HG03196 (cell line): Measurements from ENCODE around the gene CMTM5.
"Not testable (repeated sequence)": the region's sequence is repeated elsewhere in the genome, so short reads cannot be mapped to it uniquely, and the experiment has no call there.

Source experiments
- ATAC-seq: cut with Tn5 transposase; IDR thresholded peaks from one replicate; pipeline ENCODE4 v1.9.1; 2021; ENCODE audit not compliant: unreplicated experiment

CMTM5 gene

DNA sequence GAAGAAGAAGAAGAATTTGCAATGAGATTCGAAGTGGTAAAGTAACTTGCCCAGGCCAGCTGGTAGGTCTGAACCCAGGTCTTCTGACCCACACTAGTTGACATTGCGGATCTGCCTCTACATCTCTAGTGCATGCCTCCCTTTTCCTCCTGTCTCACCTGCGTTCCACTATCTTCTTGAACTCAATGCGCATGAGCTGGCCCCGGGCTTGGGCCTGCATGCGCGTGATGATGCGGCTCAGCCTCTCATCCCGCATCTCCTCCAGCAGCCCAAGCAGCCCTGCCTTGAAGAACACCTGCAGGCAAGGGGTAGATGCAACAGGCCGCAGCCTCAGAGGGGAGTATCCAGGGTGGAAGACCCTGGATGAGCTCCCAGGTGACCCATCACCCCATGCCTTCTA, 19.3 kb downstream of the CMTM5 start:
- no peak for ATAC-seq

DNA sequence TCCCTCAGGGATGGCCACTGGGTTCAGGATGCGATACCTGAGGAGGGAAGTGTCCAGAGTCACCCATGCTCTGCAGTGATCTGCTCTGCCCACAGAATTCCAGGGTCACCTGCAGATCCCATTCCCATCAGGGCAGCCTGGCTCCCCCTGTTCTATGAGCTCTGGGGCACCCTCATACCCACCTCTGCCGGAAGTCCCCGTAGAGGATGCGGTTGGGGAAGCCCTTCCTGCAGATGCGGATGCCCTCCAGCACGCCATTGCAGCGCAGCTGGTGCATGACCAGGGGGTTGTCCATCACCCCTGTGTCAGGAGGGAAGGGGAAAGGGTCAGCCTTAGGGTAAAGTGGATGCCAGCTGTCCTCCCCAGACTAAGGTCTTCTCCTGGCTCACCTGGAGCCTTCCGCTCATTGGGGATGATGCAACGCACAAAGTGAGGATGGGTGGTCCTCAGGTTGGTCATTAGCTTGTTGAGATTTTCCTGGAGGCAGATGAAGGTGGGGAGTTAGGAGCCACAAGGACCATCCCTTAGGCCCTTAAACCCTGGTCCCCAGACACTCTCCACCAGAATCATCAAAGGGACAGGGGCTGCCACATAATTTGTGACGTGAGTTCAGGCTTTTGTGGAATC, 20.0 kb downstream of the CMTM5 start:
- no peak for ATAC-seq

DNA sequence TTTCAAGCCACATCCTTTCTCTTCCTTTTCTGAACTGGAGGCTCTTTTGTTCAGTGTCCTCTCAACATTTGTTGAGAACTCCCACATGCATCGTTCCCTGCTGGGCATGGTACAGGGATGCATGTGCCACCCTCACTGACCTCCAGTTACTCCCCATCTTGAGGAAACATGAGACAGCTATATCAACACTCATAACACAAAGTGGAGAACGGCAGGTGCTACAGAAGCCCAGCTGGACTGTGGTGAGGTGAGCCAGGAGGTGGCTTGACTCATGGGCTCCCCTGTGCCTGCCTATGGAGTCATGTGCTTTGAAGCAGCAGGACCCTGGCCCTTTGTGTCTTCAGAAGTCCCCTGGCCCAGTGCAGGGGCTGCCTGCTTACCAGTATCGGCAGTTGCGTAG, 21.5 kb downstream of the CMTM5 start:
- ATAC-seq: no peak

DNA sequence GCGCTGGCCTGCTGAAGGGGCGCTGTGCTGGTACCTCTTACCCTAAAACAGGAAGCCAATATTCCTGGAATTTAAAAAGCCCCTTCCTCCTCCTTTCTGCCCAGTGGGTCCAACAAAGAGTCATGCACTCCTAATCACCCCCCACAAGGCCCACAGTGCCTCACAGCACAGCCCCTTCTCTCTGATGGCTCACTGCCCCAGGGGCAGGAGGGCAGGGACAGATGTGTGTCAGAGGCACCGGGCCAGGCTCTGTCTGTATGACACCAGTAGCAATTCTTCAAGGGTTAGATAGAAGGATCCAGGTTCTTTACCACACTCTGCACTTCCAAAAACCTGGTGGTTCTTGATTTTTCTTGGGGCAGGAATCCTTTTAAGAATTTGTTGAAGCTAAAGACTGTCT, 22.3 kb downstream of the CMTM5 start:
- ATAC-seq: no peak

DNA sequence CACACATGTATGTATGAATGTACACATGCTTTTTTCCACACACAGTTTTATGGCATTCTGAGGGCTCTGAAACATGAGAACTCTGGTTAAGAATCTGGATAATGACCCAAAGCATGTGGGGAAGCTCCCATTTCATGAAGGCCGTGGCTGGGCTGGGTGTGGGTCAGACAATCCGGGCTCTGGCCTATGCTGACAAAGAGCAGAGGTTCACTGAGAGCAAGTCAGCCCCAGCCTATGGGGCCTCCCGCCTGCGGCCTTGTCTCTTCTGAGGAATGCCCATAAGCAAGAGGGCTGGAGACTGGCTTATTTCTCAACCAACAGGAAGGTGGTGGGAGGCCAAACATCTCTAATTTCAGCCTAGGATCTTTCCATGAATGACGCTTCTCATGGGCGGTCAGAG, 22.7 kb downstream of the CMTM5 start:
- ATAC-seq: no peak

DNA sequence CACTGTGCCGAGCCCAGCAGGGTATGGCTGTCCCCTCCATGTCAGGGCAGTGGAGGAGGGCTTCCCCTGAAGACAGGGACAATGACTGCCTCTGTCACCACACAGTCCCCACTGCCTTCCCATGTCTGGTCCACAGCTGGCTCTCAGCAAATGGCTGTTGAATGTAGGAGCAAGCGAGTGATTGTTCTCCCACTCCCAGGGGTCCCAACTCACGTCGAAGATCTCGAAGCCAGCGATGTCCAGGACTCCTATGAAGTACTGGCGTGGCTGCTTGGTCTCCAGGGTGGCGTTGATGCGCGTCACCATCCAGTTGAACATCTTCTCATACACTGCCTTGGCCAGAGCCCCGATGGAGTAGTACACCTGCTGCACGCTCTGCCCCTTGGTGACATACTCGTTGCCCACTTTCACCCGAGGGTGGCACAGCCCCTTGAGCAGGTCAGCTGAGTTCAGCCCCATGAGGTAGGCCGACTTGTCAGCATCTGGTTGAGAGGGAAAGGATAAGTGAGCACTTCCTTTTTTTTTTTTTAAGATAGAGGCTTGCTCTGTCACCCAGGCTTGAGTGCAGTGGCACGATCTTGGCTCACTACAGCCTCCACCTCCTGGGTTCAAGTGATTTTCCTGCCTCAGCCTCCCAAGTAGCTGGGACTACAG, 23.8 kb downstream of the CMTM5 start:
- ATAC-seq: not testable (repeated sequence)

DNA sequence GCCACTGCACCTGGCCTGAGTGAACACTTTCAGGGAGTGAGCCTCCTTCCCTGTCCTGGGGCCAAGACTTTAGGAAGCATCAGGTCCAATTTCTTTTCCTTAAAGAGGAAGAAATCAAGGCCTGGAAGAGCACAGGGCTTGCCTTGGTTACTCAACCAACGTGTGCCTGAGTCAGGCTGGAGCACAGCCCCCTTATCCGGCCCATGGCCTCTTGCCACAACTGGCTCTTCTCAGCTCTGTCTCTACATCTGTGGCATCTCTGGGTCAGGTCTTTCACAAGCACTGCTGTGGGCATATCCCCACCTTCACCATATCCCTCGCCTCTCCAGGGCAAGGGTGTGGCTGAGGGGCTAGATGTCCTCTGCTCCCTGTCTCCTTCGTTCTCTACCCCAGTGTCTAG, 24.4 kb downstream of the CMTM5 start:
- no peak for ATAC-seq

DNA sequence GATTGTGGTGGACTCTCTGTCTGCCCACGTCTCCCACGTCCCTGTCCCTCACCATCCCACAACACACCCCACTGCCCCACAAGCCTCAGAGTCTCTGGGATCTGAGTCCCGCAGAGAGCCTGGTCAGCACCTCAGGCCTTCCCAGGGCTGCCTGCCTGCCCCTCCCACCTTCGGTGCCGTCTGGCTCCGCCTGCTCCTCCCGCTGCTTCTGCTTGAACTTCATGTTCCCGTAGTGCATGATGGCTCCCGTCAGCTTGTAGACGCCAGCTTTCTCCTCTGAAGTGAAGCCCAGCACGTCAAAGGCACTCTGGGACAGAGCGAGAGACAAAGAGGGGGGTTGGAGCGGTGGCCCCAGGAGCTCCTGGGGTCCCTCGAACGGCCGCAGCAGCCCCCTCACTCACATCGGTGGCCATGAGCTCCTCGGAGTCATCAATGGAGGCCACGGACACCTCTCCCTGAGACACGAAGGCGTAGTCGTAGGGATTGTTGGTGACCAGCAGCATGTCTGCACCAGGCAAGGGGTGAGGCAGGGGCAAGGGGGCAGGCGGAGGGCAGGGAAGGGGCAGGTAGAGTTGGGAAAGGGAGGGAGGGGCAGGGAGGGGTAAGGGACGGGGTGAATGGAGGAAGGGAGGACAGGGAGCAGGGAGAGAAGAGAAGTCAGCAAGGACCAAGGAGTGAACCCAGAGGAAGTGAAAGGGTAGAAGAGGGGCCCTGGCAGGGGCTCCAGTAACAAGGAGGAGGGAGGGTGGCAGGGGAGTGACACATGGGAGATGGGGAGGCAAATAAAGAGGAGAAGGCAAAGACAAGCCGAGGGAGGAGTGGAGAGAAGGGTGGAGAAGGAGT, 25.7 kb downstream of the CMTM5 start:
- ATAC-seq: no peak

DNA sequence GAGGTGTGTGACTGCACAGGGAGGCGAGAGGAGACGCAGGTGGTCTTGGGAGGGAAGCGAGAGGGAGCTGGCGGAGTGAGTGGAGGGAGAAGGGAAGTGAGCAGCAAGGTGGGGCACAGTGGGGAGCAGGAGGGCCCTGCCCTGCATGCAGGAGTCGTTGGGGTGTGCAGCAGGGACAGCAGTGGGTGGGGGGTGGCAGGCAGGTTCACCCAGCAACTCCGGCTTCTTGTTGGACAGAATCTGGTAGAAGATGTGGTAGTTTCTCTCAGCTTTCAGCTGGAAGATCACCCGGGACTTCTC, 26.2 kb downstream of the CMTM5 start:
- ATAC-seq: no peak

DNA sequence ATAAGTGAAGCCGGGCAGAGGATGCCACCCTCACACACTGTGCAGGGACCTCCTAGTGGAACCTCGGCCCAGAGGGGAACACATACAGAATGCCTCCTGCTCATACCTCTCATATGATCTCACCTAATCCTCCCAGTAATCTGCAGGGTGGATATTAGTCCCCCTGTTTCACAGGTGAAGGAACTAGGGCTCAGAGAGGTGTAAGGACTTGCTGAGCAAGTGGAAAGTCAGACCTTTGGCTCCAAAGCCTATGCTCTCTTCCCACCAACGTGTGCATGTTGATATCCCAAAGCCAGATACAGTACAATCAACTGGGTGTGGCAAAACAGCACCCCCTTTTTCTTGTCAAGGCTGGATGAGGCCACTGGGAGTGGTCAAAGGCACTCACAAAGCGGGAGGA, 27.1 kb downstream of the CMTM5 start:
- no peak for ATAC-seq

DNA sequence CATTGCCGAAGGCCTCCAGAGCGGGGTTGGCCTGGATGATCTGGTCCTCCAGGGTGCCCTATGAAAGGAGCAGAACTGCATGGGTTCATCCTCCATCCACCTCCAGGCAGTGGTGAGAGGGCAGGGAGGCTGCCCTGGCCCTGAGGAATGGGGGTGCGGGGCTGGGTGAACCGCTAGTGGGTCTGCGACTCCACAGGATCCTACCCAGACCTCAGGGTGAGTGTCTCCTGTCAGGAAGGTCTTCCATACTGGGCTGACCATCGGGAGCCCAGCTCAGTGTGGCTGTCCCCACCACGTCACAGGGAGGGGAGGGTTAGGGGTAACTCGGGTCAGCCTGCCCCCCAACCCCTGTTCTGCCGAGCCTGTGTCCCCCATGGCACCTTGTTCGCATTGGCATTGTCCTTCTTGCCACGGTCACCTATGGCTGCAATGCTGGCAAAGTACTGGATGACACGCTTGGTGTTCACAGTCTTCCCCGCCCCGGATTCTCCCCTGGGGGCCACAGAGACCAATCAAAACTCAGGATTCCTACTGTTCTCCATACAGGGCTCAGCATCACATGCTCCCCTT, 27.6 kb downstream of the CMTM5 start:
- no peak for ATAC-seq

DNA sequence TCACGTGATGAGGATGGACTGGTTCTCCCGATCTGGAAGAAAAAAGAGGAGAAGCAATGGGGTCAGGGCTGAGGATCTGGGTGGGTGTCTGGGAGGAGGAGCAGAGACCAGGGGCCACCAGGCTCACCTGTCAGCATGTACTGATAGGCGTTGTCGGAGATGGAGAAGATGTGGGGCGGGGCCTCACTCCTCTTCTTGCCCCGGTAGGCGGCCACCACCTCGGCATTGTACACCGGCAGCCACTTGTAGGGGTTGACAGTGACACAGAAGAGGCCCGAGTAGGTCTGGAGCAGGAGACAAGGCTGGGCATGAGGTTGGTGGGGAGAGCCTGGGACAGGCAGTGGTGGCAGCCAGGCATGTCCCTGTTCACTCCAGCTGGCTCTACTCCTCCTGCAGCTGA, 28.2 kb downstream of the CMTM5 start:
- ATAC-seq: no peak

DNA sequence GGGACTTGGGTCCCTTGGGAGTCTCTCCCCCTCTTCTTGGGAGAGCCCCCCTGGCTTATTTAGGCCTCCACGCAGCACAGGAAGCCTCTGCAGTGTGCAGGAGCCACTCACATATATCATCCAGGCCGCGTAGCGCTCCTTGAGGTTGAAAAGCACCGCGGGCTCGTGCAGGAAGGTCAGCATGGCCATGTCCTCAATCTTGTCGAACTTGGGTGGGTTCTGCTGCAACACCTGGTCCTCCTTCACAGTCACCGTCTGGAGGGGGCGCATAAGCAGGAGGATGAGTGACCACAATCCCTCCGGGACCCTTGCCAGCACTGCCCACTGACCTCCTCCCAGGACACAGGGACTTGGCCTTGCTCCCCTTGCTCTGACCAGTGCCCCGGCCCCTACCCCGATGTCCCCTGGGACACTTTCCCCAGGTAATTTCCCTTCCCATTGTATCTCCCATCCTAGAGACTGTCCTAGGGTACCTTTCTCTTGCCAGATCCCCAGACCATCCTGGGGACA, 28.7 kb downstream of the CMTM5 start:
- ATAC-seq: no peak

DNA sequence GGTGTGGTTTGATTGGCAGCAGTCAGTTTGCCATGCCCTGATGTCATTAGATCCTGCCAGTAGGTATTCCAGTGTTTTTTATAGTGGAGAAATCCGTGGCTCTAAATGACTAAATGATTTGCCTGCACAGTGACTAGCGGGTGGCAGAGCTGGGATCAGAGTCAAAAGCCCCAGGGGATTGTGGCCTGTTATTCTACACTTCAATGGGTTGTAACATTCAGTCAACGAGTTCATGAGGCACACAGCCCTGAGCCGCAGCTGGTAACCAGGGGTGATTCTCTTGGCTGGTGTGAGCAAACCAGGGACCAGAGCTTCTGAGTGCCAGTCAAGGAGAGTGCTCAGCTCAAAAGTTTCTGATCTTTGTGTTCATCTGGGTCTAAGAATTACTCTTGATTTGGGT, 29.4 kb downstream of the CMTM5 start:
- ATAC-seq: no peak

DNA sequence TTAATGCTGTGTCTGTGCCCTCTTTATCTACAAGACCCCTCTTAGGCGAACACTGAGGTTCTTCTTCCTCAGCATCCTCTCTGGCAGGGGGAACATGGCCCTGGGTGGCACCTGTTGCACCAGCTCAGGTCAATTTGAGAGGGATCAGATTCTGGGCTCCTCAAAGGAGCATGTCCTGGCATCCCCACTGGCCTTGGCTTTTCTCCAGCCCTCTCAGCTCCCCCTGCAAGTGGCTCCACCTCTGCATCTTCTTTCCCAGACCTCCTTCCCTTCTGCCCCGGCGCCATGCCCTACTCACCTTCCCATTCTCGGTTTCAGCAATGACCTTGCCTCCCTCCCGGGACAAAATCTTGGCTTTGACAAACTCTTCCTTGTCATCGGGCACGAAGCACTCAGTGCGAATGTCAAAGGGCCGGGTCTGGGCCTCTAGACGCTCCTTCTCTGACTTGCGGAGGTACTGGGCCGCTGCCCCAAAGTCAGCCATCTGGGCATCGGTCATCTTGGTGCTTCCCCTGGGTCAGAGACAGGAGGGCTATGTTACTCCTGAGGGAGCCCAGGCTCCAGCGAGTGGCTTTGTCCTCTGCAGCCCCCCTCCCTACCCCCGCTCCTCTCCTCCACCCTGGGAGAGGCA, 30.0 kb downstream of the CMTM5 start:
- ATAC-seq: no peak

DNA sequence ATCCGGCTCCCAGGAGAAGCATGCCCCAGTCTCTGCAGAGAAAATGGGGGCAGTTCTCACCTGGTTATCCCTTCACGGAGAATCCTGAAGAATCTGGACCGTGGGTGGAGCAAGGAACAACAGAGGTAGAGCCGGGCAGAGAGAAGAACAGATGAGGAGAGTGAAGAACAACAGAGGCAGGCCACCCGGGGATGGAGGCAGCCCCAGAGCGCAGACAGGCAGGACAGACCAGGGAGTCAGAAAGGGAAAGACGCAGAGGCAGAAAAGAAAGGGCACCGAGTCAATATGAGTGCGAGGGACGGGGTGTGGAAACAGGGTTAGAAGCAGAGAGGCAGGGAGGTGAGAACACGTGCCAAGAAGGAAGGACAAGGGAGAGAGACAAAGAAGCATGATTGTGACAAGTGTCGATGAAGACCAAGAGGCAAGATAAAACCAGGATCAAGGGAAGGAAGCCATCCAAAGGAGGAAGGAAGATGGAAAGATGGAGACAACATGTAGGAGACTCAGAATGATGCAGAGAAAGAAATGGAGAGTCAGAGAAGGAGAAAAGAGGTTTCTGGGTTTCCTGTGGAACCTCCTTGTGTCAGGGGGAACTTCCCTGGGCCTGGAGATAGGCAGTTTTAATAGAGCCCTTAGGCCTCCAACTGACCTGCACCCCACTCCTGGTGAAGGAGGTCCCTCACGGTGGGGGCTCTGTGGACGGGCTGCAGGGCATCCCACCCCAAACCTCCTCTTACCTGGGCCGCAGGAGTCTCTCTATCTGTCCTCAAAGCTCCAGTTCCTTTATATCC, 30.9 kb downstream of the CMTM5 start, which contains the start of gene MYH6:
TSS of gene MYH6 (minus strand) at position 758 of the 791 bp plus-strand sequence. CDS start 1,050 bp downstream, outside the sequence.
- ATAC-seq: no peak

DNA sequence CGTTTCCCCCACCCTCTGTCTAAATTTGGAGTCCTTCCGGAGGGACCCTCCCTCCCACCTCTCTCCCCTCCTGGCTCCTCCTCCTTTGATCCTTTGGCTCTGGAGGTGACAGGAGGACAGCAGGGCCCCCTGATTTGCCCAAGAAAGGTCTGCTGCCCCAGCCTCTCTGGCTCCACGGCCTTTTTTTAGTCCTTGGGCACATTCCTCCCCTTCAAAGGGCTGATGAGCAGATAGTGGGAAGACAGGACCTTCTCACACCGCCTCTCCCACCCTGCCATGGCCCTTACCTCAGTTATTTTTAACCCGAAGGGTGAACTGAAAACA, 31.4 kb downstream of the CMTM5 start:
- ATAC-seq: no peak

DNA sequence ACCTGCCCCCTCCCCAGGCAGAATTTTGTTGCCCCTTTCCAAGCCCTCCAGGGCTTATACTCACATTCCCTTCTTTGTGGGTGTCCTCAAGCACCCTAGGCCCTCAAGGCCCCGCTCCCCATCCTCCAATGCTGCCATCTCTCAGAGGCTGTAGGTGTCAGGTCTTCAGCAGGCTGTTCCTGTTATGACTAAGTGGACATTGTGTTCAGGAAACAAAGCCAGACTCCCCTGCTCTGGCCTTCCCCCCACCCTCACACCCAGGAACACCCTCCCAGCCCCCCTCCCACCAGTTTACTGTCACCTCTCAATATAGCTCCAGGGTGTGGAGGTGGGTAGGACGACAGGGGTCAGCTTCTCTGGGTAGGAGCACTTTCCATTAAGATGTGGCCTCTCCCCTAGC, 32.6 kb downstream of the CMTM5 start:
- ATAC-seq: no peak

DNA sequence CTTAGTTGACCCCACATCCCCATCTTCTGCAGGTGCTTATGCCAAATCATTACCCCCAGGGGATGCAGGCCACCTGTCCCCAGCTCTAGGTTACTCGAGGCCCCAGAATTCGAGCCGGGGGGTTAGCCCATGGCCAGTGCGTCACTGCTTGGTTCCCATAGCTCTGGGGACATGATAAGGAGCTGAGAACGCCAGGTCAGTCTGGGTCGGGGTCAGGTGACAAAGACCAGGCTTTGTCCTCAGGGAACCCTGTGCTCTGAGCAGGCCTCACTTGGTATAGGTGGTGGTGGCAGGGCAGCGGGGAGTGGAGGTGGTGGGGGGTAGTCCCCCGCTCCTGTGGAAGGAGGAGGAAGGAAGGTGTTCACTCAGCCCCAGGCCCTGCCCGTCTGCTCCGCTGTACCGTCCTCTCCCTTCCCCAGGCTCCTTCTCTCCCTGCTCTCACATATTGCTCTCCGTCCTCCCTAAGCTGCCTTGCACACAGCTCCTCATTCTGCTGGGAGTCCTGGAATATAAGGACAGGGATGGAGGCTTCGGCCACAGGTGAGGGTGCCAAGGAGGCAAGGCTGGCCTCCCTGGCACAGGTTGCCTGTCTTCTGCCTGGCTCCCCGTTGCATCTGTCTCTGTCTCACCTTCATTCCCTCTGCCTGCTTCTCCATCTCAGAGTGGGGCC, 33.3 kb downstream of the CMTM5 start:
- ATAC-seq: no peak
